Heart right ventricle (tissue), 16 donors: ENCODE measurements around the gene GHRHR. TPM values are rescaled to one million over a fixed set of nuclear protein-coding genes. Genes with fewer than 3 reads are reported as not detected.

ENCODE experiments used
- ATAC-seq, 8 donors: fragments of 200-7000 bp; cut with Tn5 transposase; one replicate each; pipeline ENCODE4 v1.9.1; 2020; ENCODE audit warnings: mild to moderate bottlenecking in 8 of 8, moderate library complexity in 8 of 8, moderate number of reproducible peaks in 1 of 8
- DNase-seq, 2 donors: peaks; one replicate each; pipeline ENCODE4 v3.0.0-alpha.2; 2020
- H3K27ac ChIP-seq, 10 donors: fragments of 200-600 bp; sonication (generic) in 2 of 10; one replicate each; pipeline versions ENCODE4 v1.5.0 to v1.8.0; 2020 to 2022; ENCODE audit warnings: mild to moderate bottlenecking in 3 of 10
- H3K27me3 ChIP-seq, 7 donors: fragments of 200-600 bp; one replicate each; pipeline ENCODE4 v1.8.0; 2021 to 2022; ENCODE audit warnings: mild to moderate bottlenecking in 2 of 7
- H3K36me3 ChIP-seq, 9 donors: fragments of 200-600 bp; sonication (generic) in 1 of 9; one replicate each; pipeline versions ENCODE4 v1.5.0 to v1.8.0; 2020 to 2022; ENCODE audit warnings: mild to moderate bottlenecking in 2 of 9
- H3K4me1 ChIP-seq, 9 donors: fragments of 200-600 bp; sonication (generic) in 1 of 9; one replicate each; pipeline versions ENCODE4 v1.5.0 to v1.8.0; 2020 to 2022; ENCODE audit warnings: mild to moderate bottlenecking in 4 of 9
- H3K4me3 ChIP-seq, 10 donors: fragments of 200-600 bp; sonication (generic) in 2 of 10; one replicate each; pipeline versions ENCODE4 v1.5.0 to v1.8.0; 2020 to 2022; ENCODE audit warnings: mild to moderate bottlenecking in 7 of 10, moderate library complexity in 2 of 10
- H3K9me3 ChIP-seq, 11 donors: fragments of 200-600 bp in 10 of 11; sonication (generic) in 2 of 11; one replicate each; pipeline versions ENCODE4 v1.5.0 to v1.8.0; 2013 to 2022; ENCODE audit warnings: mild to moderate bottlenecking in 2 of 11, control low read depth in 1 of 11, moderate library complexity in 1 of 11
- WGBS, 2 donors: extraction: QIAGEN DNeasy Blood & Tissue Kit; methylation state at CpG; one replicate each; pipeline ENCODE4 v1.1.7; 2013; ENCODE audit warnings: inconsistent platforms in 1 of 2; 5-methylcytosine and 5-hydroxymethylcytosine counted together
- intact Hi-C, 10 donors: fragments of 100-400 bp; cut with DNase I; formaldehyde crosslinking; loops; one replicate each; pipeline versions ENCODE4 v1.11.1 to v1.14.2; 2022
- polyA plus RNA-seq, 2 donors: library from polyadenylated mRNA; stranded (reverse); fragments of 200-250 nt; gene quantifications; one replicate each; pipeline ENCODE4 v1.2.3, GENCODE V29; 2013
- total RNA-seq, 10 donors: library from RNA; stranded (reverse); fragmentation: NEBNext Ultra II Directional in 3 of 10; extraction: Animal tissue kit (Norgen Biotek cat#: 25700) in 3 of 10; gene quantifications; one replicate each; pipeline versions ENCODE4 v1.2.1 to v1.2.4, GENCODE V29; 2021 to 2023
- TF ChIP-seq, protein P1 (sequence below), 9 donors: fragments of 200-600 bp; sonication (generic) in 2 of 9; IDR thresholded peaks; one replicate each; pipeline versions ENCODE4 v1.5.0 to v1.8.0; 2021 to 2022; ENCODE audit warnings: antibody characterized with exemption in 9 of 9, mild to moderate bottlenecking in 5 of 9, moderate library complexity in 1 of 9
- donor health status: Arrhythmogenic right ventricular cardiomyopathy.
- donor health status: ischemic (EF 13 %, LVEDD 7.1; RV severe dilation, severe dysfunction).
- donor health status: healthy with polysubstance abuse.
- donor health status: DM: no; HTN: yes; CAD: no.
- donor health status: DM: no; HTN: no; CAD: no.
- donor health status: ischemic (EF 25% LVEDD 6.9; RV normal size, moderate dysfunction).
- donor health status: ischemic (EF 25% LVEDD 5.7; RV mildly dilated, moderate dysfunction).
- donor health status: healthy.
- donor health status: DM: yes; HTN: yes; CAD: no.
- donor health status: Ischemic cardiomyopathy.
- donor health status: ischemic (EF 35%, LVEDD 5.7; RV mildly dilated, moderate dysfunction).
- donor health status: nonischemic (EF 11% LVEDD 7.7; RV severe dilation, severe dysfunction).
- donor health status: DM: yes; HTN: yes; CAD: no.
- donor health status: PGD.
- donor health status: ischemic (EF 29% LVEDD 5.4; RV normal size, mild dysfunction).
- donor health status: nonischemic (EF 23%, LVEDD 6.1; RV moderate dilation, normal function).

GHRHR gene
- total and polyA plus RNA-seq, 12 donors, result not detected

DNA sequence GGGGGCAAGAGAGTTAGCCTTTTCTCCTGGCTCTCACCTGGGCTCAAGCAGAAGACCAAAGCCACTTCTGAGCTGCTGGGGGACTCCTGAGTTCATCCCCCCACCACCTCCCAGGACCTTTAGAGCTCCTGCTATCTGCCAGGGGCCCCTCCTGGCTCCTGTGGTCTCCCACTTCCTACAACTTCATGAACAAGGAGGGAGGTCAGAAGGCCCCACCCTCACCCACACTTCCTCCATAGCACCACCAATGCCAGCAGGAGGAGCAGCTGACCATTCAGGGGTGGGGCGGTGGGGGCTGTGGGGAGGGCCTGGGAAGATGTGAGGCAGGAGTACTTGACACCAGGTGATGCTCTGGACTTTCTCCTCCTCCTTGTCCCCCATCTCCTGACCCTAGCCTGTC is 55.8 kb downstream of the GHRHR start:
- Histone ChIP-seq H3K27ac (no peak overlapping the region), H3K27me3 (peaks cover 0 to 6% (median 0%) of the 10 kb centered on the region in 7 donors), H3K4me1 (peaks cover 0 to 10% (median 0%) of the 10 kb centered on the region in 9 donors), H3K9me3 (no peaks in the 10 kb centered on the region), H3K4me3 (no peak overlapping the region), H3K36me3 (no peaks in the 10 kb centered on the region)
- TF ChIP-seq, protein P1, sequence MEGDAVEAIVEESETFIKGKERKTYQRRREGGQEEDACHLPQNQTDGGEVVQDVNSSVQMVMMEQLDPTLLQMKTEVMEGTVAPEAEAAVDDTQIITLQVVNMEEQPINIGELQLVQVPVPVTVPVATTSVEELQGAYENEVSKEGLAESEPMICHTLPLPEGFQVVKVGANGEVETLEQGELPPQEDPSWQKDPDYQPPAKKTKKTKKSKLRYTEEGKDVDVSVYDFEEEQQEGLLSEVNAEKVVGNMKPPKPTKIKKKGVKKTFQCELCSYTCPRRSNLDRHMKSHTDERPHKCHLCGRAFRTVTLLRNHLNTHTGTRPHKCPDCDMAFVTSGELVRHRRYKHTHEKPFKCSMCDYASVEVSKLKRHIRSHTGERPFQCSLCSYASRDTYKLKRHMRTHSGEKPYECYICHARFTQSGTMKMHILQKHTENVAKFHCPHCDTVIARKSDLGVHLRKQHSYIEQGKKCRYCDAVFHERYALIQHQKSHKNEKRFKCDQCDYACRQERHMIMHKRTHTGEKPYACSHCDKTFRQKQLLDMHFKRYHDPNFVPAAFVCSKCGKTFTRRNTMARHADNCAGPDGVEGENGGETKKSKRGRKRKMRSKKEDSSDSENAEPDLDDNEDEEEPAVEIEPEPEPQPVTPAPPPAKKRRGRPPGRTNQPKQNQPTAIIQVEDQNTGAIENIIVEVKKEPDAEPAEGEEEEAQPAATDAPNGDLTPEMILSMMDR (IDR thresholded peaks at IDR 0.05), result no peak
- 88 to 94% methylated on average over 1 of the region's 1 CpG for WGBS, 2 donors
- DNase-seq (no peak), ATAC-seq (no peak)
- intact Hi-C loops, result no loop called here

DNA sequence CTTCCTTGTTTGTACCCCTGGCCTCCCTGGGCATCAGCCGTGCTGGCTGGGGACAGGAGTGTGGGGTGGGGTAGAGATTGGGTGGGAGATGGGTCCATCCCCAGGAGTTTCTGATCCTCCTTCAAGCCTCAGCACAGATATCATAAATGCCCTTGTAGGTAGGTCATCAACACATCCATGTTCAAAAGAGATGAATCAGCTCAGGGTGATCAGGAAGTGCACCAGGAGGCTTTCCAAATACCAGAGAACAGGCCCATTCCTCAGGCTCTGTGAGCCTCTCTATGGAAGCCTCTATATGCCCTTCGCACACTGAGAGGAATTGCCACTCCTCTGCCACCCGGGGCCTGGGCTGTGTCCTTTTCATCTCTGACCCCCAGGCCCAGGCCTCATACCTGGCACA is 56.4 kb downstream of the GHRHR start:
- intact Hi-C loops, result no loop called here
- no peak overlapping the region for H3K27ac ChIP-seq
- 91% methylated on average over 3 of the region's 3 CpGs for WGBS, 2 donors
- no peak for ATAC-seq
- no peaks in the 10 kb centered on the region for H3K9me3 ChIP-seq
- H3K36me3 ChIP-seq, result no peaks in the 10 kb centered on the region
- DNase-seq, result no peak
- no peak overlapping the region for H3K4me3 ChIP-seq
- TF ChIP-seq, protein P1 (IDR thresholded peaks at IDR 0.05), result no peak
- H3K27me3 ChIP-seq, result peaks cover 0 to 6% (median 0%) of the 10 kb centered on the region in 7 donors
- H3K4me1 ChIP-seq, result peaks cover 0 to 10% (median 0%) of the 10 kb centered on the region in 9 donors

DNA sequence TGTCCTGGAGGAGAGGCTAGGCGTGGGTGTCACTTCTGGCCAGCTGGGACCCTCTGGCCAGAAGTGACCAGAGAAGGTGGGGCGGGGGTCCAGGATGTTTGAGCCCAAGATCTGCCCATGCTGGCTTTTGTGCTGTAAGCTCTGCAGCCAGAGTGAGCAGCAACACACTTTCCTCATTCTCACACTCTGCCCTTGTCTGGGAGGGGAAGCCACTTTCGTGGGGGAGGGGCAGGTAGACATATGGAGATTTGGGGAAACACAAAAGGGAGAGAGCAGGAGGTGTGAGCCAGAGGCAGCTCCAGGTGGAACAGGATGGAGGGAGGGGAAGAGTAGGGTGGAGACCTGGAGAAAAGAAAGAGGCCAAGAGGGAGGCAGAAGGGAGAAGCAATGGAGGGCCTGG is 56.9 kb downstream of the GHRHR start:
- WGBS, 2 donors, result 69 to 72% methylated on average over 3 of the region's 3 CpGs
- Histone ChIP-seq H3K27me3 (peaks cover 0 to 5% (median 0%) of the 10 kb centered on the region in 7 donors), H3K9me3 (no peaks in the 10 kb centered on the region), H3K4me1 (peaks cover 0 to 10% (median 0%) of the 10 kb centered on the region in 9 donors), H3K27ac (no peak overlapping the region), H3K4me3 (no peak overlapping the region), H3K36me3 (no peaks in the 10 kb centered on the region)
- no peak for ATAC-seq
- no peak for DNase-seq
- intact Hi-C loops, result no loop called here
- TF ChIP-seq, protein P1 (IDR thresholded peaks at IDR 0.05), result no peak

DNA sequence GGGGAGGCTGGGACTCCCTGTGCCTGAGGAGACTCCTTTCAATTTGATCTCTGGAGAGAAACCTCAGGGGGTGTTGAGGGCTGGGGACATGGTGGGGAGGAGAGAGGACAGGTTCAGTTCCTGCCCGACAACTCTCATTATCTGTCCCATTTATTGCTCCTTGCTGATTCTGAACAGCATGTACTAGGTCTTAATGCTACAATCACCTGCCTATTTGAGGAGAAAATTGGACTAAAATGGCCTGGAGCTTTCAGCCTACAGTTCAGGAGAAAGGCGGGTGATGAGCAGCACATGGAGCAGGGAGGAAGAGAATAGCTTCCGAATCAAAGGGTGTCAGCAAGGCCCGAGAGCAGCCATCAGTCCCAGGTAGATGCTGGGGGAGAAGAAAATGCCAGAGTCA is 58.4 kb downstream of the GHRHR start:
- ATAC-seq (no peak), DNase-seq (no peak)
- peaks cover 0 to 14% (median 4%) of the 10 kb centered on the region in 9 donors for H3K4me1 ChIP-seq
- H3K27ac ChIP-seq, result no peak overlapping the region
- no peaks in the 10 kb centered on the region for H3K9me3 ChIP-seq
- intact Hi-C loops, result no loop called here
- WGBS, 2 donors, result 85 to 89% methylated on average over 4 of the region's 4 CpGs
- H3K27me3 ChIP-seq, result peaks cover 0 to 9% (median 0%) of the 10 kb centered on the region in 7 donors
- no peaks in the 10 kb centered on the region for H3K36me3 ChIP-seq
- TF ChIP-seq, protein P1 (IDR thresholded peaks at IDR 0.05), result no peak
- H3K4me3 ChIP-seq, result no peak overlapping the region
